Activated effector memory CD4-positive, alpha-beta T cell treated with anti-CD3 and anti-CD28 coated beads, Interleukin-2, amount 50 U/mL, for 16 hours (primary cell): Measurements from ENCODE around the gene SMIM7.
"Not testable (repeated sequence)": the region's sequence is repeated elsewhere in the genome, so short reads cannot be mapped to it uniquely, and the experiment has no call there.

Experiments
- DNase-seq: peaks from one replicate; pipeline ENCODE4 v3.0.0-alpha.2; 2020

Gene SMIM7

GRCh38 chr19:16654140-16654539 is 5.8 kb downstream of the SMIM7 start:
- no peak for DNase-seq

- DNase-seq, result no peak
Measured at GRCh38 chr19:16652854-16653253, 7.1 kb downstream of the SMIM7 start.

GRCh38 chr19:16651421-16652188 is 8.3 kb downstream of the SMIM7 start:
- DNase-seq, result not testable (repeated sequence)

- DNase-seq, result no peak
Measured at GRCh38 chr19:16650821-16651220, 9.1 kb downstream of the SMIM7 start.

- DNase-seq, result no peak
Measured at GRCh38 chr19:16649734-16650133, 10.2 kb downstream of the SMIM7 start.

- DNase-seq, result no peak
Measured at GRCh38 chr19:16645140-16645539, 14.8 kb downstream of the SMIM7 start.

- no peak for DNase-seq
Measured at GRCh38 chr19:16641695-16642094, 18.2 kb downstream of the SMIM7 start.

GRCh38 chr19:16640951-16641350 is 19.0 kb downstream of the SMIM7 start:
- no peak for DNase-seq

GRCh38 chr19:16638666-16639065 is 21.3 kb downstream of the SMIM7 start:
- DNase-seq, result no peak

GRCh38 chr19:16637535-16637934 is 22.4 kb downstream of the SMIM7 start:
- no peak for DNase-seq

- DNase-seq, result no peak
Measured at GRCh38 chr19:16631465-16631864, 28.5 kb downstream of the SMIM7 start.

GRCh38 chr19:16628984-16629691 is 30.8 kb downstream of the SMIM7 start:
- no peak for DNase-seq

GRCh38 chr19:16628183-16628983 is 31.6 kb downstream of the SMIM7 start, which contains the start of gene MED26:
MED26 (minus strand) TSS chr19:16628204; CDS start chr19:16627943, 261 bp downstream.
- DNase-seq, result peak; percentile 98

GRCh38 chr19:16627928-16628182 is 32.1 kb downstream of the SMIM7 start:
- DNase-seq, result no peak

- DNase-seq, result peak; percentile 66
Measured at GRCh38 chr19:16627193-16627927, 32.6 kb downstream of the SMIM7 start.

GRCh38 chr19:16626796-16627192 is 33.1 kb downstream of the SMIM7 start:
- DNase-seq, result peak; percentile 65

- no peak for DNase-seq
Measured at GRCh38 chr19:16625163-16625958, 34.6 kb downstream of the SMIM7 start.

- DNase-seq, result no peak
Measured at GRCh38 chr19:16624236-16624635, 35.7 kb downstream of the SMIM7 start.

- DNase-seq, result no peak
Measured at GRCh38 chr19:16623576-16623975, 36.4 kb downstream of the SMIM7 start.

GRCh38 chr19:16623066-16623465 is 36.9 kb downstream of the SMIM7 start:
- no peak for DNase-seq

- no peak for DNase-seq
Measured at GRCh38 chr19:16621165-16621800, 38.7 kb downstream of the SMIM7 start.

GRCh38 chr19:16620584-16620983 is 39.4 kb downstream of the SMIM7 start:
- no peak for DNase-seq
